Body of pancreas (tissue), 4 donors: ENCODE data around the gene ZNF346.

Source experiments
- CTCF ChIP-seq, 7 experiments: fragments of 450-650 bp in 4 of 7; fragments of 200-600 bp in 3 of 7; sonication (generic) in 3 of 7; IDR thresholded peaks; one replicate each; pipeline ENCODE4 v1.5.1; 2016 to 2019; ENCODE audit warnings: antibody characterized with exemption in 7 of 7
- POLR2A ChIP-seq, 3 donors: fragments of 450-650 bp; IDR thresholded peaks; one replicate each; pipeline ENCODE4 v1.6.1; 2016; ENCODE audit warnings: antibody characterized with exemption in 3 of 3, mild to moderate bottlenecking in 2 of 3

- TF ChIP-seq CTCF (IDR thresholded peaks at IDR 0.05) (no peak), POLR2A (IDR thresholded peaks at IDR 0.05) (no peak)
Observed at GRCh38 chr5:177089825-177090641, 67.5 kb downstream of the ZNF346 start.
